Stimulated activated CD4-positive, alpha-beta T cell treated with anti-CD3 and anti-CD28 coated beads, Interleukin-15, amount 100 ng/mL, for 1 hour (primary cell): ENCODE measurements around the gene NEK8.
A peak's percentile ranks its signal among the peaks of the same experiment; 100 is the strongest.
"Not testable (repeated sequence)": the region's sequence is repeated elsewhere in the genome, so short reads cannot be mapped to it uniquely, and the experiment has no call there.

ENCODE experiments used
- DNase-seq, 2 donors: peaks; one replicate each; pipeline ENCODE4 v3.0.0-alpha.2; 2020; ENCODE audit warnings: low read depth in 1 of 2, low spot score in 1 of 2

NEK8 gene

DNA sequence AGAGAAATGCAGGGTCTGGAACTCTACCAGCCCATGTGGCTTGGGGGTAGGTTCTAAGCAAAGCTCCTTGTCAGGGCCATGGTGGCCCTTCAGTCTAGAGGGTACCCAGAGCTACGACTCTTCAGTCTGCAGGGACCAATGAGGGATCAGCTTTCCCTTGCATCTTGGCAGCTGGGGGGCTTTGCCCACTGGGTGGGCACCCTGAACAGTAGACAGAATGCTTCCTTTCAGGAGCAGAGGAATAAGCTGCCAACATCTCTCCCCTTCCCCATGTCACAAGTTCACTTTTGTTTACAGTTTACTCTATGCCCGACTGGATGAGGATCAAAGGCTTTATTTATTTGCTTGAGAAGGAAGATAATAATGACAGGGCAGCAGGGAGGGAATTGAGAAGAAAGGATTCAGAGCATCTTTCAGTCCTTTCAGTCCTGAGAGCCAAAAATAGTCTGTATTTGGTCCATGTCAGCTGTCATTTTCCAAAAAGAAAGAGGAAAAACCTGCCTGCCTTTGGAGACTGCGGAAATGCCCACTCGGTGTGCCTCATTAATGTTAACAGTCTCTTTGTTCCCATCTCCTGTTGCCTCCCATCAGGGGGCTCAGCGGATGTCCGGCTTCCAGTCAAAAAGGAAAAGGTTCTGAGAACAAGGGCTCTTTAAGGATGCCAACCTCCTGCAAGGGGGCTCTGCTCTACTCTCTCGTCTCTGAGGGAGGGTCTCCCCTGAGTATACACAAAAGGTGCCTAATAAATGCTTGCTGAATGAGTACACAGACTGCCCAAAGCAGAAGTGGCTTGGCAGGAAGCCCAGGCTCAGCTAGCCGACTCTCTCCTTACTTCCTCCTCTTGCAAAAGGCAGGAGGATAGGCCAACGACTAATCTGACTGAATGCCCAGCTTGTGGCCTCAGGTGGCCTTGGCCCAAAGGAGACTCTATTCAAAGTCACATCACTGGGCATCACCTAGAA is 32.3 kb downstream of the NEK8 start:
- DNase-seq: no peak

DNA sequence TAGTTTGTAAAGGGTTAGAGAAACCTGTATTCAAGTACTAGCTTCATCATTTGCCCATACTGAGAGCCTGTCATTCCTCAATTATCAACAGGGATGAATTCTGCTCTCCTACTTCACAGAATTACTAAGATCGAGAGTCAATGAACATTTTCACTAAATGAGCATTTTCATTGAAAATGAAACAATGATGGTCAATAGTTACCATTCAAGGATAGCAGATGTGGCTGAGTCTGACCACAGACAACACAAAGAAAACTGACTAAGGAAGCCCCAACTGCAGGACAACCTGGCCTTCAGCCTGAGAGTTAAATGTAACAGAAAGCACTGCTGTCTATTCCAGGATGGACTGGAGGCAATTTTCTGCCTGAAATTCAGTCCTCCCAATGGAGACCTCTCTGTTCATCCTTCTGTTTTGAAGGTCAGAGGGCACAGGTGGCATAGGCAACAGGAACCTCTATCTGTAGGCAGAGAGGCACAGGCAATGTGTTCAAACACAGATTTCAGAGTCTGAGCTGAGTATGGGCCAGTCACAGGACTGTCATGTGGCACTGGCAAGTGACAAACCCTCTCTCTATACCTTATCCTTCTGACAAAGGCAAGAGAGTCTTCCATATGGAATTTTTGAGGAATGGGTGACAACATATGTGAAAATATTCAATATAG is 34.7 kb downstream of the NEK8 start:
- no peak for DNase-seq

DNA sequence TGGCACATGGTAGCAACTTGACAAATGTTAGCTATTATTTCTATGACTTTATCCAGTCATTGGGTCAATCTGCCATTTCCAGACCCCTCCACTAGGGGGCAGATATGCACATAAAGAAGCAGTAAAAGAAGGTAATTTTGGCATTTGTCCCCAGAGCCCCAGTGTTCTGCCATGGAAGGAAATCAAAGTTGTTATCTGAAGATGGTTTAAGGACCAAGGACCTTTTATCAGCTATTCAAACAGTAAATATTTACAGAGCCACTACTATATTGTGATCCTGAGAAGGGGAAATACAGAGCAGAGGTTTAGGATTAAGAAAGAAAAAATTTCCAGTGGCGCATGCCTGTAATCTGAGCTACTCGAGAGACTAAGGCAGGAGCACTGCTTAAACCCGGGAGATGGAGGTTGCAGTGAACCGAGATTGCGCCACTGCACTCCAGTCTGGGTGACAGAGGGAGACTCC is 35.2 kb downstream of the NEK8 start:
- DNase-seq: peak; percentile 47 to 59

DNA sequence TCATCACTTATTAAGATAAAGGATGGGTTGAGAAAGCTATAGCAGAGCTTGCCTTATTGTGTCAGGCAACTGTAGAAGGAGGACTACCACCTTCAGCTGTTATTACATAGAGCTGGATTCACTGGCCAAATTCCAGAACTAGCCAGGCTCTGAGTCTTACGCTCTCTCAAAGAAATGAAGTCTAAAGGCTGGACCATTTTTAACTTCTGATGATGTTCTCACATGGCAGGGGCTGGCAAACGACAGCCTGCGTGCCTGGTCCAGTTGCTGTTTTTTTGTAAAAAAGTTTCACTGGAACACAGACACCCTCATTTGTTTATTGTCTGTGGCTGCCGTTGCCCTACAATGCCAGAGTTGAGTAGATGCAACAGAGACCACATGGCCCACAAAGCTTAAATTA is 36.5 kb downstream of the NEK8 start:
- no peak for DNase-seq

DNA sequence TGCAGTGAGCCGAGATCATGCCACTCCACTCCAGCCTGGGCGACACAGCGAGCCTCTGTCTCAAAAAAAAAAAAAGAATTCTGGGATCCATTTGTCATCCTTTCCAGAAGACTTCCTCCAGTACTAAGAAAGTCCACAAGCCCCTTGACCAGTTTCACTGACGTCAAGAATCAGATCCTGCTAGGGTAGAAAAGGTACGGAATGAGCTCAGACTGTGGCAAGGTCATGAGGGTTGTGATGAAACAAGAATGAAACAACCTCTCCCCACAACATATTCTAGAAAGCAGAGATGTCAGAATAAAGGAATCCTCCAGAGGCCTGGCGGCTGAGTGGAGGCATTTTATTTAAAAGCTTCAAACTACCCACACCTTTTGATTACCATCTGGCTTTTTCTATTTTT is 45.1 kb downstream of the NEK8 start:
- DNase-seq: no peak

DNA sequence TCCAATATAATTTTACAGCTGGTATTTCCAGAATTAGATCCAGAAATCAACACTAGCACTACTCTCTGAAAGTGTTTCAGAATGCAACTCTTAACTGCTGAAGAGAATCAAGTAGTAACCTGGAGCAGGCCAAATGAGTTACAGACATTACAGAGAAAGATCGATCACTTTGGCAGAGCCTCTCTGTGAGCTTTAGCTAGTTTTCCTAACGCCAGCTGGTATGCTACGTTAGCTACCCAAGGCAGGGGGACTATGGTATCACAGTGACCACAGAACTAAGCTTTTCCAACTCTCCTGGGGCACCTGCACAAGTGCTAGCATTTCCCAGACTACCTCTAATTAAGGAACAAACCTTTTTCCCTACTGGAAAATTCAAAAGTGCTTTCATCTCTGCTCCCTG is 45.6 kb downstream of the NEK8 start:
- DNase-seq: no peak

DNA sequence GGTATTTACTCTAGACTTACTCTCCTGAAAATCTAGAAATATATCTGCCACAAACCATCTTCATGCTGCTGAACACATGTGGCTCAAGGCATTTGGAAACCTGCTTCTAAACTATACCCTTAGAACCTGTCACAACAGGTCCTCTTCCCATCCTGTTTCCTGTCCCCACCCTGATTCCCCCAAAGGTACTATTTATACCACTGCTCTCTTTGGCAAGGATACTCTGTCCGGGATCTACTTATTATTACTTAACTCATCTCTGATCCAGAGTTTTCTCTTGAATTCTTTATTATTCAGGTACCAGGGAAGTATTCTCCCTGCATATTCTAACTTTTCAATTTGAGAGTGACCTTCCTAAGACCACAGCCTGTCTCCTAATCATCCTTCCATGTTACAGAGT is 48.6 kb downstream of the NEK8 start:
- DNase-seq: no peak

DNA sequence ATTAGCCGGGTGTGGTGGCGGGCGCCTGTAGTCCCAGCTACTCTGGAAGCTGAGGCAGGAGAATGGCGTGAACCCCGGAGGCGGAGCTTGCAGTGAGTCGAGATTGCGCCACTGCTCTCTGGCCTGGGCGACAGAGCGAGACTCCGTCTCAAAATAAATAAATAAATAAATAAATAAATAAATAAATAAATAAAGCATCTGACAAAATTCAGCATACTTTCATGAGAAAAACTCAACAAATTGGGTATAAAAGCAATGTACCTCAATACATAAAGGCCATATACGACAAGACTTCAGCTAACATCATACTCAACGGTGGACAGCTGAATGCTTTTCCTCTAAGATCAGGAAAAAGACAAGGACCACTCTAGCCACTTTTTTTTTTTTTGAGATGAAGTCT is 51.0 kb downstream of the NEK8 start:
- DNase-seq: not testable (repeated sequence)

DNA sequence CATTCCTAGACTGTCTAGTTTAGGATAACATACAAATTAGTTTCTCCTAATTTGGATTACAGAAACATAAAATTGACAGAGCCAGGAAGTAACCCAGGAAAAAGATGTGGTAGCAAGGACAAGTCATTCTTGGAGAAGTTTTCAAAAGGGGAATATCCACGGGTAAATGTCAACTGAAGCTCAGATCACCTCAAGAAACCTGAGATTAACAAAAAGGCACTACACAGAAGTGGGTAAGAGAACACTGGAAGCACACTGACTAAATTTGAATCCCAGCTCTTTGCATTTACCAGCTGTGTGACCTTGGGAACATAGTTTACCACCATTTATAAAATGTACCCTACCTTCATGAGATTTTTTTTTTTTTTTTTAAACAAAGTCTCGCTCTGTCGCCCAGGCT is 54.6 kb downstream of the NEK8 start:
- DNase-seq: no peak

DNA sequence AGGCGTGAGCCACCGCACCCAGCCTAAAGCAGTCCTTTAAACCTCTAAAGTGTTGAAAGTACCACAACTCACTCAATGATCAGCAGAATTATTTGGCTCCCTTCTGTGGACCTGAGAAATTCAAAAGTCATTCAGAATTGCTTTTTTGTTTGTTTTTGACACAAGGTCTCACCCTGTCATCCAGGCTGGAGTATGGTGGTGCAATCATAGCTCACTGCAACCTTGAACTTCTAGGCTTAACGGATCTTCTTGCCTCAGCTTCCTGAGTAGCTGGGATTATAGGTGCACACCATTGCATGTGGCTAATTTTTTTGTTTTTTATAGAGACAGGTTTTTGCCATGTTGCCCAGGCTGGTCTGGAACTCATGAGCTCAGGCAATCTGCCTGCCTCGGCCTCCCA is 59.5 kb downstream of the NEK8 start:
- DNase-seq: no peak
